GM12874 (cell line): ENCODE data around the gene KRT76.

Source experiments
- TF ChIP-seq, protein P1 (sequence below): IDR thresholded peaks from 2 replicates; pipeline ENCODE4 v1.5.1; 2011; ENCODE audit warnings: low read depth, mild to moderate bottlenecking, control low read depth, low read length, moderate library complexity; ENCODE audit not compliant: insufficient read depth

KRT76 gene

DNA sequence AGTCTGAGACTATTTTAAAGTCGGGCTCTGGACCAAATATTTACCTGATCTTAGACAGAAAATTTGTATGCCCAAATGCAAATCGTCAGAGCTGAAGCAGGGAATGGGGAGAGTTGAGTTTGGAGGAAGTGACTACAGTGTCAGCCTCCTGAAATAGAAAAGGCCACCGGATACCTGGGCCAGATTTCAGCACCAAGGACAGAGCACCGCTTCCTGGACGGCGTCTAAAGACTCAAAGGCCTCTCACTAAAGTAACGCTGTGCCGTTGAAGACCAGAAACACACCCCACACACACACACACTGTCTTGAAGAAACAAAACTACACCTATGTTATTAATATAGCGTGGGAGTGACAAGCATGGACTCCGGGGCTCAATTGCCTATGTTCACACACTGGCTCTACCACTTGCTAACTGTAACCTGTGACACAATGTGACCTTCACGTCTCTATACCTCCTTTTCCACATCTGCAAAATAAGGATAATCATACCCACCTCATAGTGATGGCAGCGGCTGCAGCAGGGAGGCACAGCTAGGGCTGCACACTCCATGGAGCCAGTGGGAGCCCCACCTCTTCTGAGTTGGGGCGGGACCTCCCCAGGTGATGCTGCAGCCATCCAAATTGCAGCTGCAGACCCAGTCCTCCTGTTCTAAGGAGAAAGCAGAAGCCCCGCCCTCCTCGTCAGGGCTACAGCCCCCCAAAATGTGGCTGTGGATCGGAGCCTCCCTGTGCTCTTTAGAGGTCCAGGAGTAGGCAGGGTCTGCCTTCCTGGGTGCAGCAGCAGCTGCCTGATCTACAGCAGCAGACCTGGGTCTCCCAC is 35.6 kb downstream of the KRT76 start:
- TF ChIP-seq, protein P1, sequence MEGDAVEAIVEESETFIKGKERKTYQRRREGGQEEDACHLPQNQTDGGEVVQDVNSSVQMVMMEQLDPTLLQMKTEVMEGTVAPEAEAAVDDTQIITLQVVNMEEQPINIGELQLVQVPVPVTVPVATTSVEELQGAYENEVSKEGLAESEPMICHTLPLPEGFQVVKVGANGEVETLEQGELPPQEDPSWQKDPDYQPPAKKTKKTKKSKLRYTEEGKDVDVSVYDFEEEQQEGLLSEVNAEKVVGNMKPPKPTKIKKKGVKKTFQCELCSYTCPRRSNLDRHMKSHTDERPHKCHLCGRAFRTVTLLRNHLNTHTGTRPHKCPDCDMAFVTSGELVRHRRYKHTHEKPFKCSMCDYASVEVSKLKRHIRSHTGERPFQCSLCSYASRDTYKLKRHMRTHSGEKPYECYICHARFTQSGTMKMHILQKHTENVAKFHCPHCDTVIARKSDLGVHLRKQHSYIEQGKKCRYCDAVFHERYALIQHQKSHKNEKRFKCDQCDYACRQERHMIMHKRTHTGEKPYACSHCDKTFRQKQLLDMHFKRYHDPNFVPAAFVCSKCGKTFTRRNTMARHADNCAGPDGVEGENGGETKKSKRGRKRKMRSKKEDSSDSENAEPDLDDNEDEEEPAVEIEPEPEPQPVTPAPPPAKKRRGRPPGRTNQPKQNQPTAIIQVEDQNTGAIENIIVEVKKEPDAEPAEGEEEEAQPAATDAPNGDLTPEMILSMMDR, result no peak

DNA sequence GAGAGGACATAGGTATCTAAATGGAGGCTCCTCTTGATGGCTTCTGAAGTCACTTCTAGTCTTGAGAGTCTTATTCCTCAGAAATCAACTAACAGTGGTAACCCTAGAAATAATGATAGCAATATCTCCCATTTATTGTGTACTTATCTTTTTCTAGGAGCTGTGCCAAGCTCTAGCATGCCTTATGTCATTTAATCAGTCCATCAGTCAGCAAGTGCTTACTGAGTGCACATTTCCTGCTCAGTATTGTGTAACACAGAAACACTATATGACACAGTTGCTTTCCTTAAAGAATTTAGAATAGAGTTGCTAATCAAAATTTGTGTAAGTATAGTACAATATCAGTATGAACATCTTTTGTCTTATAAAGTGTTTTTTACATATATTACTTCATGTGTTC is 36.6 kb downstream of the KRT76 start:
- TF ChIP-seq, protein P1, result no peak

DNA sequence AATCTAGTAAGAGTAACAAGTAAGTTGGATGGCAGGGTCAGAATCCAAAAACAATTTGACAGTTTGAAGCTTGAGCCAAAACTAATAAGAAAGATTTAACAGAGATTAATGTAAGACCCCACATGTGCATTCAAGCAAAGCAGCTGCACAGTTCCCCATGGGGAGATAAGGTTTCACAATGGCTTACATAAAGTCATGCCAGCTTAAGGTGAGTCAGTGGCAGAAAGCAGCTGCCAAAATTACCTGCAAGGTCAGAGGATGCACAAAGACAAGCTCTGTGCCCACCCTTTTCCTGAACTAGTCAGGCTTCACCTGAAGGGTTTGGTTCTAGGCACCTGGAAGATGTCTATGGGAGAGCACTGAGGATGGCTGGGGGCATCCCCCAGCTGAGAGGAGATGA is 37.2 kb downstream of the KRT76 start:
- TF ChIP-seq, protein P1, result no peak

DNA sequence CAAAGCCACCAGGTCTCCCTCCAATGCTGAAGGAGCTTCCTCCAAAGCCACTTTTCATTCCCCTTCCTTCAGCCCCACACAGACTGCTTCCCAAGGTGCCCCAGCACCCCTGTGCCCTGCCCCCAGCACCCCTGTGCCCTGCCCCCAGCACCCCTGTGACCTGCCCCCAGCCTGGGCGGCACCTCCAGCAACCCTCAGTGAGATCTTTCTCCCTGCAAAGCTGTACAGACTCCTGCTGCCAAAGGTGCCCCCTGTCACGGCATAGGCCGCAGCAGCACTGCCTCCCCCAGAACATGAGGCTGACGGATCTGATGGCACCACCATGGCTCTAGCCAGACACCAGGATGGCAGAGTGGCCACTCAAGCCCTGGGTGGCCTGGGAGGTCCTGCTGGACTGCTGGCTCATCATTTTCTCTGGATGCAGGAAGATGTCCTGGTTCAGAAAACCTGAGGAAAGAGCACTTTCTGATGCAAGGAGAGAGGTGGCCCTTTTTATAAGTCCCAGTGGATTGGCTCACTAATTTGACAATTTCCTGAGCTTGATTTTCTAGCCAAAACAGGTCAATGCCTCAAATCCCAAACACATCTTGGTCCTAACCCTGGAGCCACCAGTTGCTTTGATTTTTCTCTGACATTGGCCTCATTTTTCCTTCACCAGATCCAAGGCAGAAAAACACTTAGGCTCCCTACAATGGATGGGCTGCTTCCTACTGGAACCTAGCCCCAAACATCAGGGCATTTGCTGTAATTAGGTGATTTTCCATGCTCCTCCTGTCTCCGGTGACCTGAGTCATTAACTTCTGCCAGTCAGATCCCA is 41.1 kb downstream of the KRT76 start:
- TF ChIP-seq, protein P1, result no peak

DNA sequence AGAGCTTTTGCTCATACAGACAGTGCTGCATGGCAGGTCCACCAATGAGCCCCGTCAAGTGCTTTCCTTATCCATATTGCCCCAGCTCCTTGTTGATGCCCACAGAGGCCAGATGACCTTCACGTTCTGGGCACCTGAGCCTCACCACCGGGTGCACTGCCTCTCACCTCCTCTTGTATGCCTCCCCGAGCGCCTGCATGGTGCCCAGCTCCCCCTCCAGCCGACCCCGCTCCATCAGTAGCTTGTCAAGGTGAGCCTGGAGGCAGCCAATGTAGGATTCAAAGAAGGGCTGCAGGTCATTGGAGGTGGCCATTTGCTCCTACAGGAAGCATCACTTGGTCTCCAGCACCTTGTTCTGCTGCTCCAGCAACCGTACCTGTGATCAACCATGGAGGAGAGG is 42.0 kb downstream of the KRT76 start:
- TF ChIP-seq, protein P1, result no peak

DNA sequence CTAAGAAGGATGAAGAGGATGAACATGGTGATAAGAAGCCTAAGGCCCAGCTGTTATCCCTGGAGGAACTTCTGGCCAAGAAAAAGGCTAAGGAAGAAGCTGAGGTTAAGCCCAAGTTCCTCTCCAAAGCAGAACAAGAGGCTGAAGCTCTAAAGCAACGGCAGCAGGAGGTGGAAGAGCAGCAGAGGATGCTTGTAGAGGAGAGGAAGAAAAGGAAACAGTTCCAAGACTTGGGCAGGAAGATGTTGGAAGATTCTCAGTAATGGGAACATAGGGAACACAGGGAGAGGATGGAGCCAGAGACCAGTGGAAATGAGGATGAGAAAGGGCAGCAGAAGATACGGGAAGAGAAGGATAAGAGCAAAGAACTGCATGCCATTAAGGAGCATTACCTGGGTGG is 46.4 kb downstream of the KRT76 start:
- TF ChIP-seq, protein P1, result no peak

DNA sequence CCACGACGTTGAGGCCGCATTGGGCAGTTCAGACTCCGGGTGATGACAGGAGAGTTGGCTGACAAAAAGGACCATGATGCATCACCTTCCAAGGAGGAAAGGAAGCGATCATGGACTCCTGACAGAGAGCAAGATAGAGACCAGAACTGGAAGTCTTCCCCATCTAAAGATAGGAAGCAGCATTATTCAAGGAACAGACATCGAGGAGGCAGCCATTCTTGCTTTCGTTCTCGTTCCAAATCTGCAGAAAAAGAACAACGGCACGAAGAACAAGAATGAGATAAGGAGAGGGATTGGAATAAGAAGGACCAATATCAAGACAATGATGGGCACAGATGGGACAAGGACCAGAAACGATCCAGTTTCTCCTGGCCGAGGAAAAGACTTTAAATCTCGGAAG is 46.8 kb downstream of the KRT76 start:
- TF ChIP-seq, protein P1, result no peak
